GM23338 (cell line): ENCODE results near the gene CACNA1H. TPM values are rescaled to one million over a fixed set of nuclear protein-coding genes. Genes with fewer than 3 reads are reported as not detected.

ENCODE experiments used
- ATAC-seq: fragments of 200-7000 bp; cut with Tn5 transposase; 3 replicates; pipeline ENCODE4 v1.9.1; 2020
- DNase-seq: peaks from one replicate; pipeline ENCODE4 v3.0.0-alpha.2; 2015; ENCODE audit warnings: low spot score
- H2AFZ ChIP-seq: fragments of 200-600 bp; sonication (generic); 2 replicates; pipeline ENCODE4 v1.8.0; 2016; ENCODE audit warnings: antibody characterized with exemption, mild to moderate bottlenecking, moderate library complexity
- H3F3A ChIP-seq: fragments of 200-600 bp; sonication (generic); replicated peaks from 2 replicates; pipeline ENCODE4 v1.8.0; 2017; ENCODE audit warnings: antibody characterized with exemption, mixed run types, low read depth
- H3K27ac ChIP-seq: fragments of 200-600 bp; sonication (generic); 2 replicates; pipeline ENCODE4 v1.6.1; 2016; ENCODE audit warnings: low read depth
- H3K27me3 ChIP-seq: fragments of 200-600 bp; sonication (generic); 2 replicates; pipeline ENCODE4 v1.8.0; 2016; ENCODE audit warnings: mild to moderate bottlenecking, mixed run types, moderate library complexity; ENCODE audit not compliant: insufficient read depth
- H3K36me3 ChIP-seq: fragments of 200-600 bp; sonication (generic); 2 replicates; pipeline ENCODE4 v1.8.0; 2016; ENCODE audit warnings: mild to moderate bottlenecking; ENCODE audit not compliant: insufficient read depth
- H3K4me1 ChIP-seq: fragments of 200-600 bp; sonication (generic); 2 replicates; pipeline ENCODE4 v1.8.0; 2016; ENCODE audit warnings: mild to moderate bottlenecking, moderate library complexity; ENCODE audit not compliant: insufficient read depth
- H3K4me2 ChIP-seq: fragments of 200-600 bp; sonication (generic); 2 replicates; pipeline ENCODE4 v1.7.1; 2017; ENCODE audit warnings: mixed run types
- H3K4me3 ChIP-seq: fragments of 200-600 bp; sonication (generic); 2 replicates; pipeline ENCODE4 v1.6.1; 2016; ENCODE audit warnings: mixed run types
- H3K79me2 ChIP-seq: fragments of 200-600 bp; sonication (generic); replicated peaks from 2 replicates; pipeline ENCODE4 v1.8.0; 2017; ENCODE audit warnings: mild to moderate bottlenecking; ENCODE audit not compliant: insufficient read depth
- H3K9me2 ChIP-seq: fragments of 200-600 bp; sonication (generic); 2 replicates; pipeline ENCODE4 v1.8.0; 2017; ENCODE audit not compliant: insufficient read depth
- H4K20me1 ChIP-seq: fragments of 200-600 bp; sonication (generic); replicated peaks from 2 replicates; pipeline ENCODE4 v1.8.0; 2017; ENCODE audit warnings: mild to moderate bottlenecking; ENCODE audit not compliant: insufficient read depth
- H3K27ac Mint-ChIP-seq: 2 replicates; pipeline ENCODE4 v1.8.0; 2020; ENCODE audit warnings: inconsistent platforms, mild to moderate bottlenecking, moderate library complexity, mixed read lengths
- H3K27me3 Mint-ChIP-seq: 3 replicates; pipeline ENCODE4 v1.8.0; 2022; ENCODE audit warnings: low read depth, mild to moderate bottlenecking, moderate library complexity, mixed read lengths, inconsistent platforms; ENCODE audit not compliant: insufficient read depth, poor library complexity
- H3K36me3 Mint-ChIP-seq: 3 replicates; pipeline ENCODE4 v1.8.0; 2021; ENCODE audit warnings: low read depth, mild to moderate bottlenecking, inconsistent platforms, moderate library complexity, mixed read lengths
- H3K4me1 Mint-ChIP-seq: 3 replicates; pipeline ENCODE4 v1.8.0; 2020; ENCODE audit warnings: mild to moderate bottlenecking, inconsistent platforms, mixed read lengths
- H3K4me3 Mint-ChIP-seq: 3 replicates; pipeline ENCODE4 v1.8.0; 2021; ENCODE audit warnings: moderate library complexity, mild to moderate bottlenecking, inconsistent platforms, mixed read lengths
- H3K9me3 Mint-ChIP-seq: 3 replicates; pipeline ENCODE4 v1.8.0; 2020; ENCODE audit warnings: moderate library complexity, mild to moderate bottlenecking, inconsistent platforms, mixed read lengths
- ETS1 ChIP-seq: IDR thresholded peaks from 2 replicates; pipeline ENCODE4 v1.6.1; 2016; ENCODE audit warnings: antibody characterized with exemption
- EZH2 ChIP-seq: fragments of 200-600 bp; sonication (generic); IDR thresholded peaks from one replicate; pipeline ENCODE4 v1.8.0; 2017; ENCODE audit warnings: antibody characterized with exemption, mild to moderate bottlenecking, low read depth; ENCODE audit not compliant: unreplicated experiment
- EZH2phosphoT487 ChIP-seq: fragments of 200-600 bp; sonication (generic); IDR thresholded peaks from one replicate; pipeline ENCODE4 v1.8.1; 2018; ENCODE audit warnings: antibody characterized with exemption; ENCODE audit not compliant: unreplicated experiment
- JUNB ChIP-seq: IDR thresholded peaks from one replicate; pipeline ENCODE4 v1.6.1; 2016; ENCODE audit warnings: antibody characterized with exemption; ENCODE audit not compliant: unreplicated experiment
- POLR2AphosphoS5 ChIP-seq: IDR thresholded peaks from 2 replicates; pipeline ENCODE4 v1.6.1; 2016; ENCODE audit warnings: antibody characterized with exemption, low read depth
- STAT1 ChIP-seq: IDR thresholded peaks from one replicate; pipeline ENCODE4 v1.6.1; 2016; ENCODE audit warnings: antibody characterized with exemption; ENCODE audit not compliant: unreplicated experiment
- polyA plus RNA-seq: library from polyadenylated mRNA; unstranded; fragments of >200 nt; fragmentation: Nextera tagmentation; extraction: Ambion mirVana; gene quantifications from 2 replicates; pipeline ENCODE4 v1.2.1, GENCODE V29; 2016
- total RNA-seq: library from RNA; depleted of rRNA; stranded (reverse); fragments of >200 nt; shearing (Covaris generic); gene quantifications from 2 replicates; pipeline ENCODE4 v1.2.3, GENCODE V29; 2014
- TF ChIP-seq, protein P1 (sequence below), 2 experiments: fragments of 200-600 bp in 1 of 2; sonication (generic) in 1 of 2; conservative IDR thresholded peaks; 2 replicates each; pipeline versions ENCODE4 v1.5.1 to v1.6.1; 2016 to 2017; ENCODE audit warnings: antibody characterized with exemption in 2 of 2, low read depth in 2 of 2, mild to moderate bottlenecking in 2 of 2, moderate library complexity in 1 of 2
- TF ChIP-seq, protein P2 (sequence below): IDR thresholded peaks from one replicate; pipeline ENCODE4 v1.6.1; 2018; ENCODE audit warnings: antibody characterized with exemption; ENCODE audit not compliant: unreplicated experiment

The CACNA1H gene
- total and polyA plus RNA-seq, 2 experiments from 2014 or later, result 3.5 to 43.3 TPM

DNA sequence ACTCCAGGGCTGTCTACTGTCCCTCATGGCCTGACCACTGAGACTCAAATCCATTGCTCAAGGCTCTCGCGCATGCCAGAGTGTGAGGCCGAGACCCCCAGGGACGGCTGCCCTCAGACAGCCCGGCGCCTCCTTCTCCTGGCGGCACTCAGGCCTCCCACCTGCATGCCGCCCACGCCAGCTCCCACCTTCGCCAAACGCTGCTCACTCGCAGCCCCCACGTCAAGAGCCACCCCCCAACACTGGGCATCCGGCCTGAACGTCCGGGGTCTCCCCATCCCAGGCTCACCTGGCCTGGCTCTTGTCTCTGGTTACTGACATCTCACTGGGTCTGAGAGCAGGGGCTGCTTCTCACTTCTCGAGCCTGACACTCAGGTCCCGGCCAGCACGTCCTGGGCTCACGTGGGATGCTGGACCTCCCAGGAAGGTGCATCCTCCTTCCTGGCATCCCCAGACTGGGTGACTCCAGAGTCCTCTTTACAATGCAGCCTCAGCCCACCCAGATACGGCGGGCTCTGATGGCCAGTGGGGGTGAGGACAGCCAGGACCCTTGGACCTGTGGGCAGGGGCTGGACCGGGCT, 12.2 kb upstream of the CACNA1H start (continued):
- TF ChIP-seq, protein P1, sequence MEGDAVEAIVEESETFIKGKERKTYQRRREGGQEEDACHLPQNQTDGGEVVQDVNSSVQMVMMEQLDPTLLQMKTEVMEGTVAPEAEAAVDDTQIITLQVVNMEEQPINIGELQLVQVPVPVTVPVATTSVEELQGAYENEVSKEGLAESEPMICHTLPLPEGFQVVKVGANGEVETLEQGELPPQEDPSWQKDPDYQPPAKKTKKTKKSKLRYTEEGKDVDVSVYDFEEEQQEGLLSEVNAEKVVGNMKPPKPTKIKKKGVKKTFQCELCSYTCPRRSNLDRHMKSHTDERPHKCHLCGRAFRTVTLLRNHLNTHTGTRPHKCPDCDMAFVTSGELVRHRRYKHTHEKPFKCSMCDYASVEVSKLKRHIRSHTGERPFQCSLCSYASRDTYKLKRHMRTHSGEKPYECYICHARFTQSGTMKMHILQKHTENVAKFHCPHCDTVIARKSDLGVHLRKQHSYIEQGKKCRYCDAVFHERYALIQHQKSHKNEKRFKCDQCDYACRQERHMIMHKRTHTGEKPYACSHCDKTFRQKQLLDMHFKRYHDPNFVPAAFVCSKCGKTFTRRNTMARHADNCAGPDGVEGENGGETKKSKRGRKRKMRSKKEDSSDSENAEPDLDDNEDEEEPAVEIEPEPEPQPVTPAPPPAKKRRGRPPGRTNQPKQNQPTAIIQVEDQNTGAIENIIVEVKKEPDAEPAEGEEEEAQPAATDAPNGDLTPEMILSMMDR (conservative IDR thresholded peaks at IDR 0.05; ENCODE audit: low read depth in 2 of 2), result no peak
- TF ChIP-seq EZH2 (no peak), ETS1 (no peak), EZH2phosphoT487 (no peak), POLR2AphosphoS5 (no peak), STAT1 (no peak), JUNB (no peak)
- TF ChIP-seq, protein P2, sequence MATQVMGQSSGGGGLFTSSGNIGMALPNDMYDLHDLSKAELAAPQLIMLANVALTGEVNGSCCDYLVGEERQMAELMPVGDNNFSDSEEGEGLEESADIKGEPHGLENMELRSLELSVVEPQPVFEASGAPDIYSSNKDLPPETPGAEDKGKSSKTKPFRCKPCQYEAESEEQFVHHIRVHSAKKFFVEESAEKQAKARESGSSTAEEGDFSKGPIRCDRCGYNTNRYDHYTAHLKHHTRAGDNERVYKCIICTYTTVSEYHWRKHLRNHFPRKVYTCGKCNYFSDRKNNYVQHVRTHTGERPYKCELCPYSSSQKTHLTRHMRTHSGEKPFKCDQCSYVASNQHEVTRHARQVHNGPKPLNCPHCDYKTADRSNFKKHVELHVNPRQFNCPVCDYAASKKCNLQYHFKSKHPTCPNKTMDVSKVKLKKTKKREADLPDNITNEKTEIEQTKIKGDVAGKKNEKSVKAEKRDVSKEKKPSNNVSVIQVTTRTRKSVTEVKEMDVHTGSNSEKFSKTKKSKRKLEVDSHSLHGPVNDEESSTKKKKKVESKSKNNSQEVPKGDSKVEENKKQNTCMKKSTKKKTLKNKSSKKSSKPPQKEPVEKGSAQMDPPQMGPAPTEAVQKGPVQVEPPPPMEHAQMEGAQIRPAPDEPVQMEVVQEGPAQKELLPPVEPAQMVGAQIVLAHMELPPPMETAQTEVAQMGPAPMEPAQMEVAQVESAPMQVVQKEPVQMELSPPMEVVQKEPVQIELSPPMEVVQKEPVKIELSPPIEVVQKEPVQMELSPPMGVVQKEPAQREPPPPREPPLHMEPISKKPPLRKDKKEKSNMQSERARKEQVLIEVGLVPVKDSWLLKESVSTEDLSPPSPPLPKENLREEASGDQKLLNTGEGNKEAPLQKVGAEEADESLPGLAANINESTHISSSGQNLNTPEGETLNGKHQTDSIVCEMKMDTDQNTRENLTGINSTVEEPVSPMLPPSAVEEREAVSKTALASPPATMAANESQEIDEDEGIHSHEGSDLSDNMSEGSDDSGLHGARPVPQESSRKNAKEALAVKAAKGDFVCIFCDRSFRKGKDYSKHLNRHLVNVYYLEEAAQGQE, result no peak

- DNase-seq, result no peak
- Histone ChIP-seq H2AFZ (no peak overlapping the region), H3K9me2 (no peaks in the 10 kb centered on the region), H3K4me3 (no peak overlapping the region), H3K36me3 (no peaks in the 10 kb centered on the region), H3K4me1 (no peaks in the 10 kb centered on the region), H3K79me2 (no peaks in the 10 kb centered on the region), H3K27ac (no peak overlapping the region), H3F3A (no peaks in the 10 kb centered on the region), H3K27me3 (no peaks in the 10 kb centered on the region), H3K4me2 (no peak overlapping the region), H4K20me1 (no peaks in the 10 kb centered on the region)
- TF ChIP-seq, protein P2, result no peak
- no peak for TF ChIP-seq STAT1
- Mint-ChIP-seq H3K27me3 (peaks cover 5% of the 10 kb centered on the region), H3K9me3 (no peaks in the 10 kb centered on the region), H3K4me1 (peaks cover under 1% of the 10 kb centered on the region; the same call in 1 of the 3 replicates), H3K36me3 (no peaks in the 10 kb centered on the region), H3K27ac (no peak overlapping the region), H3K4me3 (no peak overlapping the region)
- no peak for ATAC-seq
Observed at GRCh38 chr16:1141191-1141590, 11.7 kb upstream of the CACNA1H start.
